ENCODE data around the gene SLC39A7.

Gene SLC39A7

DNA sequence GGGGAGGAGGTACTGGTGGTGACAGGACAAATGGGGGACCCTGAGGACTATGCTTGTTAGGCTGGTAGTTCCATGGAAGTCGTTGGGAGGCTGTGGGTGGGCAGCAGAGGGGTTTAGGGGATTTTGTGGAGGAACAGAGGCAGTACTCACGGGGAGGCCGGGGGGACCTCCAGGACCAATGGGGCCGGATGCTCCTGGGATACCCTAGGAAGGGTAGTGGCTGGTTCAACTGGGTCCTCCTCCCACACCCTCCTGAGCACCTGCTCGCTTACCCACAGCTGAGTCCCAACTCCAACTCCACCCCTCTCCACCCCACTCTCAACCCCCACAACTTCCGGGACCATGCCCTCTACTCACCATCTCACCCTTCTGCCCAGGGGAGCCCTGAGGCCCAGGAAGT lies 34.3 kb upstream of the SLC39A7 start:
- no peak overlapping the region for H3K4me3 ChIP-seq (ENCODE audit: low read depth, low read length)
- TF ChIP-seq, protein P1, sequence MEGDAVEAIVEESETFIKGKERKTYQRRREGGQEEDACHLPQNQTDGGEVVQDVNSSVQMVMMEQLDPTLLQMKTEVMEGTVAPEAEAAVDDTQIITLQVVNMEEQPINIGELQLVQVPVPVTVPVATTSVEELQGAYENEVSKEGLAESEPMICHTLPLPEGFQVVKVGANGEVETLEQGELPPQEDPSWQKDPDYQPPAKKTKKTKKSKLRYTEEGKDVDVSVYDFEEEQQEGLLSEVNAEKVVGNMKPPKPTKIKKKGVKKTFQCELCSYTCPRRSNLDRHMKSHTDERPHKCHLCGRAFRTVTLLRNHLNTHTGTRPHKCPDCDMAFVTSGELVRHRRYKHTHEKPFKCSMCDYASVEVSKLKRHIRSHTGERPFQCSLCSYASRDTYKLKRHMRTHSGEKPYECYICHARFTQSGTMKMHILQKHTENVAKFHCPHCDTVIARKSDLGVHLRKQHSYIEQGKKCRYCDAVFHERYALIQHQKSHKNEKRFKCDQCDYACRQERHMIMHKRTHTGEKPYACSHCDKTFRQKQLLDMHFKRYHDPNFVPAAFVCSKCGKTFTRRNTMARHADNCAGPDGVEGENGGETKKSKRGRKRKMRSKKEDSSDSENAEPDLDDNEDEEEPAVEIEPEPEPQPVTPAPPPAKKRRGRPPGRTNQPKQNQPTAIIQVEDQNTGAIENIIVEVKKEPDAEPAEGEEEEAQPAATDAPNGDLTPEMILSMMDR (IDR thresholded peaks at IDR 0.05), result no peak
- H3K27ac ChIP-seq, result no peak overlapping the region
- no peak overlapping the region for H2AFZ ChIP-seq
- no peaks in the 10 kb centered on the region for H3K4me1 ChIP-seq
- H3K27me3 ChIP-seq (ENCODE audit: control insufficient read depth, insufficient read depth, low read length), result no peaks in the 10 kb centered on the region
- no peak overlapping the region for H3K4me2 ChIP-seq (ENCODE audit: low read length)
- H3K36me3 ChIP-seq (ENCODE audit: control insufficient read depth, insufficient read depth, low read length), result no peaks in the 10 kb centered on the region
- no peaks in the 10 kb centered on the region for H3K79me2 ChIP-seq
- no peaks in the 10 kb centered on the region for H3K9me3 ChIP-seq (ENCODE audit: control insufficient read depth, low read length)
- H3K9ac ChIP-seq, result no peak overlapping the region

DNA sequence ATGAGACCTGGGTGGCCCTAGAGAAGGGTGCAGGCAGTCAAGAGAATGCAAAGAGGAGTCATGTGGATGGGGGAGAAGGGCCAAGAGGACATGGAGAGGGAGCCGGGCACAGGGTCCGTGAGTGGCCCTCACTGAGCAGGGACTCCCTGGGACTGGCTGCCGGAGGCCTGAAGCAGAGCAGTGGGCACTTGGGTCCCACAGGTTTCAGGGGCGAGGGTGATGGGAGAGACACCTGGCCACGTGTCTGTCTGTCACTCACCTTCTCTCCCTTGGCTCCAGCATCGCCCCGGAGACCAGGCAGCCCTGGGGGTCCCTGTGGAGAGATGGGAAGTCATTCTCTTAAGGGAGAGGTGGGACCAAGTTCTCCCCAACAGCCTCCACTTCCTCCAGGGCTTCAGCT lies 33.9 kb upstream of the SLC39A7 start:
- Histone ChIP-seq H3K4me3 (ENCODE audit: low read depth, low read length) (no peak overlapping the region), H3K36me3 (ENCODE audit: control insufficient read depth, insufficient read depth, low read length) (no peaks in the 10 kb centered on the region), H3K9ac (no peak overlapping the region), H3K4me2 (ENCODE audit: low read length) (no peak overlapping the region), H3K79me2 (no peaks in the 10 kb centered on the region), H3K27me3 (ENCODE audit: control insufficient read depth, insufficient read depth, low read length) (no peaks in the 10 kb centered on the region), H3K4me1 (no peaks in the 10 kb centered on the region), H2AFZ (no peak overlapping the region), H3K27ac (no peak overlapping the region), H3K9me3 (ENCODE audit: control insufficient read depth, low read length) (no peaks in the 10 kb centered on the region)
- TF ChIP-seq, protein P1 (IDR thresholded peaks at IDR 0.05), result no peak

DNA sequence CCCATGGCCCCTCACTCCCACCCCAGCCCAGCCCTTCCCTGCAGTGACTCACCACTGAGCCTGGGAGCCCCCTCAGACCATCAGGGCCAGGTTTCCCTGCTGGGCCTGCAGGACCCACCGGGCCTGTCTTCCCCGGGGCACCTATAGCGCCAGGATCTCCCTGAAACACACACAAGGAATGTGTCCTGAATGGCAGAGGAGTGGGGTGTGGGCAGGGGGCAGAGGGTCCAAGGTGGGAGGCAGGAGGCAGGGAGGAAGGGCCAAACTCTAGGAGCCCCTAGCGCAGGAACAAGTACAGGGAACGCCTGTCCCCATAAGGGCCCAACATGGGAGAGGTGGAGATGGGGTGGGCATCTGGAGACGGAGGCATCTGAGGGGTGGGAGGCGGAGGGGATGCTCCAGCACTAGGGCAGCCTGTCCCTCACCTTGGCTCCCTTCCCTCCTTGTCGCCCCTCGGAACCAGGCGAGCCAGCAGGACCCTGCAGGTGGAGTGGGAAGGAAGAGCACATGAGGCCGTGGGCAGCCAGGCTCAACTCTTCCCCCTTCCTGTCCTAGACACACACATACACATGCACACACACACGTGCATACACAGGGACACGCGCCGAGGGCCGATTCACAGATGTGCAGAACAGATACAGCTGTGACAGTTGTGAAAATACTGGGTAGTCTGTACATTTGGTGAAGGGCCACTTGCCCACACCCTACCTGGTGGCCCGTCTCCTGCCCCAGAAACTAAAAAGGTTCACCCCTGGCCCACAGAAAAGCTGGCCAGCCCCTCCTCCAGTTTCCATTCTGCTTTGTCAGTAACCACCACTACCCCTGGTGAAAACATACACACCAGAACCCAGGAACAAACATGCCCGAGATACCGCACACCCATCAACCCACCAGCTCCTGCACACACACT lies 33.0 kb upstream of the SLC39A7 start:
- no peaks in the 10 kb centered on the region for H3K79me2 ChIP-seq
- H3K9me3 ChIP-seq (ENCODE audit: control insufficient read depth, low read length), result no peaks in the 10 kb centered on the region
- H3K4me1 ChIP-seq, result no peaks in the 10 kb centered on the region
- no peaks in the 10 kb centered on the region for H3K36me3 ChIP-seq (ENCODE audit: control insufficient read depth, insufficient read depth, low read length)
- H3K4me3 ChIP-seq (ENCODE audit: low read depth, low read length), result no peak overlapping the region
- H3K9ac ChIP-seq, result no peak overlapping the region
- H2AFZ ChIP-seq, result no peak overlapping the region
- H3K4me2 ChIP-seq (ENCODE audit: low read length), result no peak overlapping the region
- TF ChIP-seq, protein P1 (IDR thresholded peaks at IDR 0.05), result no peak
- H3K27ac ChIP-seq, result no peak overlapping the region
- no peaks in the 10 kb centered on the region for H3K27me3 ChIP-seq (ENCODE audit: control insufficient read depth, insufficient read depth, low read length)

DNA sequence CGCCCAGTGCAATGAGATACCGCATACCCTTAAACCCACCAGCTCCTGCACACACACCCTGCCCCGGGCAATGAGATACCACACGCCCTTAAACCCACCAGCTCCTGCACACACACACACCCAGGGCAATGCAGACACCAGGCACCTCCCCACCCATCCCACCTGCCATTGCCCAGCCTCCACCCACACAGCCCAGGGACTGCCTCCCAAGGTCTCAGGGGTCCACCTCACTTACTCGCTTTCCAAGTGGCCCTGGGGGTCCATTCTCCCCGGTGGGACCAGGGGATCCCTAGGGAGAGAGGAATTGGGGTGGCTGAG lies 32.4 kb upstream of the SLC39A7 start:
- TF ChIP-seq, protein P1 (IDR thresholded peaks at IDR 0.05), result no peak
- no peak overlapping the region for H3K4me3 ChIP-seq (ENCODE audit: low read depth, low read length)

DNA sequence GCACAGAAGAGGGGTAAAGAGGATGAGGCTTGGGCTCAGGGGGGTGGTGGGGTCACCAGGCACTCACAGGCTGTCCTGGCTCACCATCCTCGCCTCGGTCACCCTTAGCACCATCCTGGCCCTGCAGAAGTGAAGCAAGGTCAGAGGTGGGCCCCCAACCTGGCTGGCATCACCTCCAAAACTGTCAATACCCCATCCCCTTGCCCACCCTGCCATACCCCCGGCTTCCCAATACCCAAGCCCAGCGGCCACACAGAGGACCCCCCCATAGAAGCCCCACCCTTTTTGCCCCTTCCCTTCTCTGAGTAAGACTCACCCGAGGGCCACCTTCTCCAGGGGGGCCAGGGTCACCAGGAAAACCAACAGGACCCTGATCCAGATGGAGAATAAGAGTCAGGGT lies 32.0 kb upstream of the SLC39A7 start:
- Histone ChIP-seq H3K27ac (no peak overlapping the region), H3K4me1 (no peaks in the 10 kb centered on the region), H3K9me3 (ENCODE audit: control insufficient read depth, low read length) (no peaks in the 10 kb centered on the region), H3K9ac (no peak overlapping the region), H3K79me2 (no peaks in the 10 kb centered on the region), H3K27me3 (ENCODE audit: control insufficient read depth, insufficient read depth, low read length) (no peaks in the 10 kb centered on the region), H2AFZ (no peak overlapping the region), H3K36me3 (ENCODE audit: control insufficient read depth, insufficient read depth, low read length) (no peaks in the 10 kb centered on the region), H3K4me3 (ENCODE audit: low read depth, low read length) (no peak overlapping the region), H3K4me2 (ENCODE audit: low read length) (no peak overlapping the region)
- TF ChIP-seq, protein P1 (IDR thresholded peaks at IDR 0.05), result no peak

More for the DNA sequence above, 32.4 kb upstream of the SLC39A7 start:
- Histone ChIP-seq H3K4me2 (ENCODE audit: low read length) (no peak overlapping the region), H3K79me2 (no peaks in the 10 kb centered on the region), H3K27ac (no peak overlapping the region), H3K27me3 (ENCODE audit: control insufficient read depth, insufficient read depth, low read length) (no peaks in the 10 kb centered on the region), H3K4me1 (no peaks in the 10 kb centered on the region), H3K9me3 (ENCODE audit: control insufficient read depth, low read length) (no peaks in the 10 kb centered on the region), H2AFZ (no peak overlapping the region), H3K36me3 (ENCODE audit: control insufficient read depth, insufficient read depth, low read length) (no peaks in the 10 kb centered on the region), H3K9ac (no peak overlapping the region)

Data from parathyroid adenoma (tissue), 2 donors.